Testis (tissue), 3 donors: ENCODE results near the gene MTMR1. TPM values are rescaled to one million over a fixed set of nuclear protein-coding genes. Genes with fewer than 3 reads are reported as not detected.
A peak's percentile ranks its signal among the peaks of the same experiment; 100 is the strongest.

Experiments
- DNase-seq: peaks from one replicate; pipeline ENCODE4 v3.0.0-alpha.2; 2019
- H3K27ac ChIP-seq, 2 donors: fragments of 200-600 bp; sonication (generic); one replicate each; pipeline ENCODE4 v1.5.1; 2019
- H3K27me3 ChIP-seq: fragments of 200-600 bp; sonication (generic); one replicate; pipeline ENCODE4 v1.5.1; 2019
- H3K36me3 ChIP-seq: fragments of 200-600 bp; sonication (generic); one replicate; pipeline ENCODE4 v1.5.1; 2017; ENCODE audit warnings: low read depth; ENCODE audit errors: missing control alignments
- H3K4me1 ChIP-seq: fragments of 200-600 bp; sonication (generic); one replicate; pipeline ENCODE4 v1.5.1; 2019
- H3K4me3 ChIP-seq, 2 donors: fragments of 200-600 bp; sonication (generic); one replicate each; pipeline ENCODE4 v1.5.1; 2017 to 2019
- H3K9me3 ChIP-seq: fragments of 200-600 bp; sonication (generic); one replicate; pipeline ENCODE4 v1.5.1; 2017
- POLR2A ChIP-seq: fragments of 450-650 bp; IDR thresholded peaks from one replicate; pipeline ENCODE4 v1.6.1; 2017; ENCODE audit warnings: antibody characterized with exemption, mild to moderate bottlenecking, moderate library complexity
- WGBS, 2 donors: methylation state at CpG; one replicate each; pipeline ENCODE4 v1.1.5; 2018; 5-methylcytosine and 5-hydroxymethylcytosine counted together
- intact Hi-C: fragments of 100-400 bp; cut with DNase I; formaldehyde crosslinking; loops from one replicate; pipeline ENCODE4 v1.15.1; 2023; ENCODE audit warnings: low total_unique reads
- polyA plus RNA-seq: library from polyadenylated mRNA; stranded (reverse); fragments of 350-450 nt; fragmentation: Illumina TruSeq; extraction: RNeasy Lipid Tissue Mini Kit (QIAGEN cat#74804); gene quantifications from one replicate; pipeline ENCODE4 v1.2.3, GENCODE V29; 2014; ENCODE audit warnings: low read depth, low replicate concordance; ENCODE audit not compliant: insufficient read depth
- total RNA-seq, 2 donors: library from RNA; depleted of rRNA; stranded (reverse); fragments of >200 nt; gene quantifications; one replicate each; pipeline ENCODE4 v1.2.3, GENCODE V29; 2016
- TF ChIP-seq, protein P1 (sequence below), 3 experiments: fragments of 450-650 bp in 2 of 3; fragments of 200-600 bp in 1 of 3; sonication (generic) in 1 of 3; IDR thresholded peaks; one replicate each; pipeline ENCODE4 v1.5.1; 2016 to 2019; ENCODE audit warnings: antibody characterized with exemption in 3 of 3, mild to moderate bottlenecking in 2 of 3, moderate library complexity in 1 of 3

Gene MTMR1
- total and polyA plus RNA-seq, 3 donors from 2014 or later, result 26.1 to 57.2 (median 50.3) TPM

DNA sequence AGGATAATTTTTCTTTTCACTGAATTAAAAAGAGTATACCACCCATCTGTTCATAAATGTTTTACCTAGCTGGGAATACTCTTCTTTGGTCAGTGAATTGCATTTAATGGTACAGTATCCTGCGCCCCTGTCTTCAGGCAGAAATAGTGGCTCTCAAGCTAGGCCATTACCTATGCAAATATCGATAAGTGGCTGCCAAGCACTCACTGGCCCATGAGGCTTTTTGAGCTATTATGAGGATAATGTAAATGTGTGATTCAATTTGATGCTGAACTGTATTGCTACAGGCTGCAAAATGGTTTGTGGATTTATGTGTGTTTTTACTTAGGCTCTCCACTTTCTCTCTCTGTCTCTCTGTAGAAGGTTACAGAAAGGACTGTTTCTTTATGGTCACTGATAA, 30.1 kb upstream of the MTMR1 start:
- Histone ChIP-seq H3K4me1 (peaks cover 4% of the 10 kb centered on the region), H3K9me3 (no peaks in the 10 kb centered on the region), H3K36me3 (no peaks in the 10 kb centered on the region), H3K4me3 (no peak overlapping the region), H3K27ac (no peak overlapping the region), H3K27me3 (no peaks in the 10 kb centered on the region)
- no peak for DNase-seq
- intact Hi-C loops, result no loop called here
- WGBS, 2 donors, result 83 to 93% methylated on average over 2 of the region's 2 CpGs
- TF ChIP-seq, protein P1, sequence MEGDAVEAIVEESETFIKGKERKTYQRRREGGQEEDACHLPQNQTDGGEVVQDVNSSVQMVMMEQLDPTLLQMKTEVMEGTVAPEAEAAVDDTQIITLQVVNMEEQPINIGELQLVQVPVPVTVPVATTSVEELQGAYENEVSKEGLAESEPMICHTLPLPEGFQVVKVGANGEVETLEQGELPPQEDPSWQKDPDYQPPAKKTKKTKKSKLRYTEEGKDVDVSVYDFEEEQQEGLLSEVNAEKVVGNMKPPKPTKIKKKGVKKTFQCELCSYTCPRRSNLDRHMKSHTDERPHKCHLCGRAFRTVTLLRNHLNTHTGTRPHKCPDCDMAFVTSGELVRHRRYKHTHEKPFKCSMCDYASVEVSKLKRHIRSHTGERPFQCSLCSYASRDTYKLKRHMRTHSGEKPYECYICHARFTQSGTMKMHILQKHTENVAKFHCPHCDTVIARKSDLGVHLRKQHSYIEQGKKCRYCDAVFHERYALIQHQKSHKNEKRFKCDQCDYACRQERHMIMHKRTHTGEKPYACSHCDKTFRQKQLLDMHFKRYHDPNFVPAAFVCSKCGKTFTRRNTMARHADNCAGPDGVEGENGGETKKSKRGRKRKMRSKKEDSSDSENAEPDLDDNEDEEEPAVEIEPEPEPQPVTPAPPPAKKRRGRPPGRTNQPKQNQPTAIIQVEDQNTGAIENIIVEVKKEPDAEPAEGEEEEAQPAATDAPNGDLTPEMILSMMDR (IDR thresholded peaks at IDR 0.05), result no peak
- no peak for TF ChIP-seq POLR2A

GRCh38 chrX:150664290-150664689, 28.9 kb upstream of the MTMR1 start:
- intact Hi-C loops, result no loop called here
- 32 to 35% methylated on average over 2 of the region's 2 CpGs for WGBS, 2 donors
- Histone ChIP-seq H3K4me1 (peaks cover 4% of the 10 kb centered on the region), H3K27ac (no peak overlapping the region), H3K36me3 (no peaks in the 10 kb centered on the region), H3K27me3 (no peaks in the 10 kb centered on the region), H3K9me3 (no peaks in the 10 kb centered on the region), H3K4me3 (no peak overlapping the region)
- DNase-seq, result peak; percentile 67
- TF ChIP-seq POLR2A, result no peak
- TF ChIP-seq, protein P1 (IDR thresholded peaks at IDR 0.05), result no peak

- intact Hi-C loops, result no loop called here
- Histone ChIP-seq H3K4me1 (no peaks in the 10 kb centered on the region), H3K4me3 (no peak overlapping the region), H3K27ac (no peak overlapping the region), H3K27me3 (no peaks in the 10 kb centered on the region), H3K9me3 (no peaks in the 10 kb centered on the region), H3K36me3 (no peaks in the 10 kb centered on the region)
- TF ChIP-seq, protein P1 (IDR thresholded peaks at IDR 0.05), result no peak
- no peak for TF ChIP-seq POLR2A
- WGBS, 2 donors, result 51% methylated on average over 2 of the region's 2 CpGs
- DNase-seq, result no peak
These were observed 17.0 kb upstream of the MTMR1 start for GRCh38 chrX:150676221-150676620.

GRCh38 chrX:150680974-150681373, 12.2 kb upstream of the MTMR1 start:
- no peak for TF ChIP-seq POLR2A
- TF ChIP-seq, protein P1 (IDR thresholded peaks at IDR 0.05), result peak in 2 of 3 experiments; percentile 24 to 52
- Histone ChIP-seq H3K27ac (no peak overlapping the region), H3K9me3 (no peaks in the 10 kb centered on the region), H3K4me1 (no peaks in the 10 kb centered on the region), H3K36me3 (no peaks in the 10 kb centered on the region), H3K27me3 (no peaks in the 10 kb centered on the region), H3K4me3 (no peak overlapping the region)
- 28 to 40% methylated on average over 7 of the region's 7 CpGs for WGBS, 2 donors
- DNase-seq, result peak; percentile 43
- intact Hi-C loops, result no loop called here

DNA sequence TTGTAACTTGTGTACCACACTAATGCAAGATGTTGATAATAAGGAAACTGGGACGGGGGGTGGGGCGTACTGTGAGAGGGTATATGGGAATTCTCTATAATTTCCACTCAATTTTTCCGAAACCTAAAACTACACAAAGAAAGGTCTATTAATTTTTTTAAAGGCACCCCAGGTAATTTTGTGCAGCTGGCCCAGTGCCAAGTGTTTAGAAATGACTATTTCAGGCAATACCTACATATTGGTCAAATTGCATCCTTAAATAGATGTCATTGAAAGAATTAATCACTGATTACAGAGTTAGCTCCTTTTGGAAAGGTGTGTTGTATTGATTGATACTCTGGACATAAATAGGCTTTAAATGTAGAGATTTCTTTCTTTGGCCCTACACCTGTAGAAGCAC, 10.1 kb upstream of the MTMR1 start:
- H3K4me1 ChIP-seq, result no peaks in the 10 kb centered on the region
- H3K4me3 ChIP-seq, result no peak overlapping the region
- intact Hi-C loops, result no loop called here
- no peaks in the 10 kb centered on the region for H3K27me3 ChIP-seq
- no peaks in the 10 kb centered on the region for H3K36me3 ChIP-seq
- TF ChIP-seq, protein P1 (IDR thresholded peaks at IDR 0.05), result no peak
- no peak for TF ChIP-seq POLR2A
- H3K27ac ChIP-seq, result no peak overlapping the region
- no peak for DNase-seq
- 92 to 98% methylated on average over 3 of the region's 3 CpGs for WGBS, 2 donors
- H3K9me3 ChIP-seq, result no peaks in the 10 kb centered on the region
